Right atrium auricular region (tissue), 2 donors: ENCODE data around the gene THAP2. TPM values are rescaled to one million over a fixed set of nuclear protein-coding genes. Genes with fewer than 3 reads are reported as not detected.

Experiments
- DNase-seq: peaks from one replicate; pipeline ENCODE4 v3.0.0-alpha.2; 2019; ENCODE audit warnings: low spot score
- H3K27ac ChIP-seq, 2 donors: fragments of 200-600 bp; sonication (generic); 1 replicate in 1 of 2; 2 replicates in 1 of 2; pipeline ENCODE4 v1.5.1; 2016 to 2019
- H3K27me3 ChIP-seq, 2 donors: fragments of 200-600 bp; sonication (generic); one replicate each; pipeline versions ENCODE4 v1.5.1 to v1.6.0; 2017 to 2019
- H3K36me3 ChIP-seq: fragments of 200-600 bp; sonication (generic); one replicate; pipeline ENCODE4 v1.5.1; 2016
- H3K4me1 ChIP-seq, 2 donors: fragments of 200-600 bp; sonication (generic); one replicate each; pipeline versions ENCODE4 v1.5.1 to v1.6.0; 2017 to 2019
- H3K4me3 ChIP-seq, 2 donors: fragments of 200-600 bp; sonication (generic); 1 replicate in 1 of 2; 2 replicates in 1 of 2; pipeline ENCODE4 v1.5.1; 2017 to 2019; ENCODE audit warnings: mild to moderate bottlenecking in 1 of 2, moderate library complexity in 1 of 2
- H3K9me3 ChIP-seq, 2 donors: fragments of 200-600 bp; sonication (generic); one replicate each; pipeline ENCODE4 v1.5.1; 2019
- CTCF ChIP-seq, 2 donors: fragments of 200-600 bp; sonication (generic); IDR thresholded peaks; one replicate each; pipeline ENCODE4 v1.5.1; 2019; ENCODE audit warnings: antibody characterized with exemption in 2 of 2
- total RNA-seq, 2 donors: library from RNA; depleted of rRNA; stranded (reverse); fragments of >200 nt; gene quantifications; one replicate each; pipeline ENCODE4 v1.1.0, GENCODE V29; 2016

THAP2 gene
- total RNA-seq, 2 donors from 2014 or later, result 2.0 to 5.2 TPM

GRCh38 chr12:71627438-71628002 lies 36.6 kb upstream of the THAP2 start:
- Histone ChIP-seq H3K36me3 (peaks cover 86% of the 10 kb centered on the region), H3K27me3 (no peaks in the 10 kb centered on the region), H3K4me3 (no peak overlapping the region), H3K27ac (no peak overlapping the region), H3K4me1 (peaks cover 0 to 8% of the 10 kb centered on the region in 2 donors), H3K9me3 (no peaks in the 10 kb centered on the region)
- no peak for DNase-seq
- no peak for TF ChIP-seq CTCF (IDR thresholded peaks at IDR 0.05)

- Histone ChIP-seq H3K36me3 (peaks cover 80% of the 10 kb centered on the region), H3K27me3 (no peaks in the 10 kb centered on the region), H3K27ac (no peak overlapping the region), H3K4me1 (no peaks in the 10 kb centered on the region), H3K9me3 (no peaks in the 10 kb centered on the region), H3K4me3 (no peak overlapping the region)
- peak; percentile 34 to 78 for TF ChIP-seq CTCF (IDR thresholded peaks at IDR 0.05)
- no peak for DNase-seq
Observed at GRCh38 chr12:71636704-71637115, 27.4 kb upstream of the THAP2 start.

- H3K4me1 ChIP-seq, result no peaks in the 10 kb centered on the region
- H3K27me3 ChIP-seq, result no peaks in the 10 kb centered on the region
- no peak for DNase-seq
- H3K27ac ChIP-seq, result no peak overlapping the region
- H3K36me3 ChIP-seq, result peaks cover 79% of the 10 kb centered on the region
- H3K4me3 ChIP-seq, result no peak overlapping the region
- H3K9me3 ChIP-seq, result no peaks in the 10 kb centered on the region
- TF ChIP-seq CTCF (IDR thresholded peaks at IDR 0.05), result no peak
Observed at GRCh38 chr12:71638499-71638898, 25.6 kb upstream of the THAP2 start.

- no peak for DNase-seq
- no peaks in the 10 kb centered on the region for H3K27me3 ChIP-seq
- TF ChIP-seq CTCF (IDR thresholded peaks at IDR 0.05), result no peak
- H3K4me3 ChIP-seq, result no peak overlapping the region
- H3K36me3 ChIP-seq, result peaks cover 79% of the 10 kb centered on the region
- no peak overlapping the region for H3K27ac ChIP-seq
- no peaks in the 10 kb centered on the region for H3K4me1 ChIP-seq
- no peaks in the 10 kb centered on the region for H3K9me3 ChIP-seq
Observed at GRCh38 chr12:71639341-71639760, 24.8 kb upstream of the THAP2 start.

- H3K27me3 ChIP-seq, result no peaks in the 10 kb centered on the region
- no peak overlapping the region for H3K4me3 ChIP-seq
- no peak for TF ChIP-seq CTCF (IDR thresholded peaks at IDR 0.05)
- H3K27ac ChIP-seq, result no peak overlapping the region
- peaks cover 79% of the 10 kb centered on the region for H3K36me3 ChIP-seq
- no peak for DNase-seq
- no peaks in the 10 kb centered on the region for H3K9me3 ChIP-seq
- no peaks in the 10 kb centered on the region for H3K4me1 ChIP-seq
Observed at GRCh38 chr12:71640316-71640715, 23.8 kb upstream of the THAP2 start.

GRCh38 chr12:71641390-71641789 lies 22.7 kb upstream of the THAP2 start:
- Histone ChIP-seq H3K27me3 (no peaks in the 10 kb centered on the region), H3K4me1 (no peaks in the 10 kb centered on the region), H3K9me3 (no peaks in the 10 kb centered on the region), H3K36me3 (peaks cover 68% of the 10 kb centered on the region), H3K27ac (no peak overlapping the region), H3K4me3 (no peak overlapping the region)
- no peak for TF ChIP-seq CTCF (IDR thresholded peaks at IDR 0.05)
- DNase-seq, result no peak
